Measurements from ENCODE around the gene TNFRSF8. TPM values are rescaled to one million over a fixed set of nuclear protein-coding genes. Genes with fewer than 3 reads are reported as not detected.

Gene TNFRSF8
- total RNA-seq, 1 experiment from 2014 or later = 20.8 TPM

DNA sequence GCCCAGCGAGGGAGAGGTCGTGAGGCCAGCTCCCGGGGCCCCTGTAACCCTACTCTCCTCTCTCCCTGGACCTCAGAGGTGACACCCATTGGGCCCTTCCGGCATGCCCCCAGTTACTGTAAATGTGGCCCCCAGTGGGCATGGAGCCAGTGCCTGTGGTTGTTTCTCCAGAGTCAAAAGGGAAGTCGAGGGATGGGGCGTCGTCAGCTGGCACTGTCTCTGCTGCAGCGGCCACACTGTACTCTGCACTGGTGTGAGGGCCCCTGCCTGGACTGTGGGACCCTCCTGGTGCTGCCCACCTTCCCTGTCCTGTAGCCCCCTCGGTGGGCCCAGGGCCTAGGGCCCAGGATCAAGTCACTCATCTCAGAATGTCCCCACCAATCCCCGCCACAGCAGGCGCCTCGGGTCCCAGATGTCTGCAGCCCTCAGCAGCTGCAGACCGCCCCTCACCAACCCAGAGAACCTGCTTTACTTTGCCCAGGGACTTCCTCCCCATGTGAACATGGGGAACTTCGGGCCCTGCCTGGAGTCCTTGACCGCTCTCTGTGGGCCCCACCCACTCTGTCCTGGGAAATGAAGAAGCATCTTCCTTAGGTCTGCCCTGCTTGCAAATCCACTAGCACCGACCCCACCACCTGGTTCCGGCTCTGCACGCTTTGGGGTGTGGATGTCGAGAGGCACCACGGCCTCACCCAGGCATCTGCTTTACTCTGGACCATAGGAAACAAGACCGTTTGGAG, 80.0 kb downstream of the TNFRSF8 start:
- H3K27ac Mint-ChIP-seq = no peak overlapping the region
- TF ChIP-seq ELF4 (CRISPR knock-in tag; IDR thresholded peaks at IDR 0.05; ENCODE audit: low read depth) (no peak), NR1H2 (CRISPR knock-in tag; IDR thresholded peaks at IDR 0.05) (no peak)
- ATAC-seq = no peak

GRCh38 chr1:12143631-12144155, 80.6 kb downstream of the TNFRSF8 start:
- ChIA-PET CTCF (no interaction called here), POLR2A (no interaction called here)
- peaks cover 9% of the 10 kb centered on the region; the same call in 1 of the 2 replicates for H3K36me3 Mint-ChIP-seq
- ATAC-seq (no peak), DNase-seq (ENCODE audit: low spot score) (no peak)
- peak overlapping the region; percentile 41 for H3K27ac Mint-ChIP-seq
- no peaks in the 10 kb centered on the region for H3K9me3 Mint-ChIP-seq
- H3K27me3 Mint-ChIP-seq (ENCODE audit: low read depth) = no peaks in the 10 kb centered on the region
- no peak for TF ChIP-seq EMX1 (CRISPR knock-in tag; IDR thresholded peaks at IDR 0.05)
- H3K4me1 Mint-ChIP-seq = peaks cover 8% of the 10 kb centered on the region
- H3K4me3 Mint-ChIP-seq = no peak overlapping the region

More for the DNA sequence above, 80.0 kb downstream of the TNFRSF8 start:
- Mint-ChIP-seq H3K36me3 (peaks cover 9% of the 10 kb centered on the region; the same call in 1 of the 2 replicates), H3K4me1 (peaks cover 8% of the 10 kb centered on the region), H3K9me3 (no peaks in the 10 kb centered on the region), H3K27me3 (ENCODE audit: low read depth) (no peaks in the 10 kb centered on the region), H3K4me3 (no peak overlapping the region)
- DNase-seq (ENCODE audit: low spot score) = no peak
- ChIA-PET CTCF (no interaction called here), POLR2A (no interaction called here)

- ChIA-PET POLR2A (no interaction called here), CTCF (interaction anchor here (1.0 to 2.0 kb wide), 2 partner anchors 20 to 131 kb away, joined by 3 to 10 read pairs; no protein-coding TSS in a partner anchor)
- Mint-ChIP-seq H3K9me3 (no peaks in the 10 kb centered on the region), H3K27ac (peak overlapping the region; percentile 41; the same call in 1 of the 2 replicates), H3K36me3 (peaks cover 9% of the 10 kb centered on the region; the same call in 1 of the 2 replicates), H3K4me3 (no peak overlapping the region), H3K4me1 (peaks cover 8% of the 10 kb centered on the region), H3K27me3 (ENCODE audit: low read depth) (no peaks in the 10 kb centered on the region)
- TF ChIP-seq ZNF425 (CRISPR knock-in tag; conservative IDR thresholded peaks at IDR 0.05) (no peak), ZNF416 (CRISPR knock-in tag; IDR thresholded peaks at IDR 0.05) (no peak), GABPB1 (CRISPR knock-in tag; IDR thresholded peaks at IDR 0.05) (no peak)
- TF ChIP-seq, protein P1, sequence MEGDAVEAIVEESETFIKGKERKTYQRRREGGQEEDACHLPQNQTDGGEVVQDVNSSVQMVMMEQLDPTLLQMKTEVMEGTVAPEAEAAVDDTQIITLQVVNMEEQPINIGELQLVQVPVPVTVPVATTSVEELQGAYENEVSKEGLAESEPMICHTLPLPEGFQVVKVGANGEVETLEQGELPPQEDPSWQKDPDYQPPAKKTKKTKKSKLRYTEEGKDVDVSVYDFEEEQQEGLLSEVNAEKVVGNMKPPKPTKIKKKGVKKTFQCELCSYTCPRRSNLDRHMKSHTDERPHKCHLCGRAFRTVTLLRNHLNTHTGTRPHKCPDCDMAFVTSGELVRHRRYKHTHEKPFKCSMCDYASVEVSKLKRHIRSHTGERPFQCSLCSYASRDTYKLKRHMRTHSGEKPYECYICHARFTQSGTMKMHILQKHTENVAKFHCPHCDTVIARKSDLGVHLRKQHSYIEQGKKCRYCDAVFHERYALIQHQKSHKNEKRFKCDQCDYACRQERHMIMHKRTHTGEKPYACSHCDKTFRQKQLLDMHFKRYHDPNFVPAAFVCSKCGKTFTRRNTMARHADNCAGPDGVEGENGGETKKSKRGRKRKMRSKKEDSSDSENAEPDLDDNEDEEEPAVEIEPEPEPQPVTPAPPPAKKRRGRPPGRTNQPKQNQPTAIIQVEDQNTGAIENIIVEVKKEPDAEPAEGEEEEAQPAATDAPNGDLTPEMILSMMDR (IDR thresholded peaks at IDR 0.05) = no peak
- no peak for ATAC-seq
- no peak for DNase-seq (ENCODE audit: low spot score)
Measured at GRCh38 chr1:12144236-12144635, 81.1 kb downstream of the TNFRSF8 start.

DNA sequence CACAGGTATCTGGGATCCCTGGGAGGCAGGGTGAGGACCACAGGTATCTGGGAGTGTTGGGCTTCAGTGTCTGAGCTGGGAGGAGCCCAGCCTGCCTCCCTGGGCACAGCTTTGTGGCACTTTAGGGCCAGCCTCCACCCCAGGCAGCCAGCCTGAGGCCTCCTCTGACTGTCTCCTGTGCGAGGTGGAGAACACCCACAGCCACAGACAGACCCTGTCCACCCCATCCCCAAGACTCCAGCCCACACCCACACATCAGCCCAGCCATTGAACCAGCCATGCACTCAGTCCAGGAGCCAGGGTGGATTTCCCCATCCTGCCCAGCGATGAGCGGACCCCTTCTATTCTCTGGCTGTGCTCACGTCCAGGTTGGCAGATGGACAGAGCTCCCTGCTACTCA, 81.9 kb downstream of the TNFRSF8 start:
- Mint-ChIP-seq H3K27ac (no peak overlapping the region), H3K4me3 (no peak overlapping the region), H3K36me3 (peaks cover 9% of the 10 kb centered on the region; the same call in 1 of the 2 replicates), H3K27me3 (ENCODE audit: low read depth) (peaks cover 6% of the 10 kb centered on the region; the same call in 1 of the 2 replicates), H3K4me1 (peaks cover 8% of the 10 kb centered on the region), H3K9me3 (peaks cover 3% of the 10 kb centered on the region; the same call in 1 of the 2 replicates)
- ATAC-seq (no peak), DNase-seq (ENCODE audit: low spot score) (no peak)
- POLR2A ChIA-PET = no interaction called here
- CTCF ChIA-PET = interaction anchor here (1.0 to 2.0 kb wide), 3 partner anchors 20 to 130 kb away, joined by 3 to 10 read pairs (median 6); no protein-coding TSS in a partner anchor
- TF ChIP-seq, protein P2, sequence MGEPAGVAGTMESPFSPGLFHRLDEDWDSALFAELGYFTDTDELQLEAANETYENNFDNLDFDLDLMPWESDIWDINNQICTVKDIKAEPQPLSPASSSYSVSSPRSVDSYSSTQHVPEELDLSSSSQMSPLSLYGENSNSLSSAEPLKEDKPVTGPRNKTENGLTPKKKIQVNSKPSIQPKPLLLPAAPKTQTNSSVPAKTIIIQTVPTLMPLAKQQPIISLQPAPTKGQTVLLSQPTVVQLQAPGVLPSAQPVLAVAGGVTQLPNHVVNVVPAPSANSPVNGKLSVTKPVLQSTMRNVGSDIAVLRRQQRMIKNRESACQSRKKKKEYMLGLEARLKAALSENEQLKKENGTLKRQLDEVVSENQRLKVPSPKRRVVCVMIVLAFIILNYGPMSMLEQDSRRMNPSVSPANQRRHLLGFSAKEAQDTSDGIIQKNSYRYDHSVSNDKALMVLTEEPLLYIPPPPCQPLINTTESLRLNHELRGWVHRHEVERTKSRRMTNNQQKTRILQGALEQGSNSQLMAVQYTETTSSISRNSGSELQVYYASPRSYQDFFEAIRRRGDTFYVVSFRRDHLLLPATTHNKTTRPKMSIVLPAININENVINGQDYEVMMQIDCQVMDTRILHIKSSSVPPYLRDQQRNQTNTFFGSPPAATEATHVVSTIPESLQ (CRISPR knock-in tag; IDR thresholded peaks at IDR 0.05) = no peak
- TF ChIP-seq RORB (CRISPR knock-in tag; IDR thresholded peaks at IDR 0.05) (no peak), FOXP1 (CRISPR knock-in tag; IDR thresholded peaks at IDR 0.05; ENCODE audit: borderline replicate concordance) (no peak), NFYB (CRISPR knock-in tag; conservative IDR thresholded peaks at IDR 0.05; ENCODE audit: low read depth) (no peak), CBFB (CRISPR knock-in tag; IDR thresholded peaks at IDR 0.05; ENCODE audit: low read depth) (no peak), ZNF396 (CRISPR knock-in tag; IDR thresholded peaks at IDR 0.05; ENCODE audit: borderline replicate concordance) (no peak), SMAD3 (CRISPR knock-in tag; IDR thresholded peaks at IDR 0.05; ENCODE audit: borderline replicate concordance) (no peak)
- TF ChIP-seq, protein P3, sequence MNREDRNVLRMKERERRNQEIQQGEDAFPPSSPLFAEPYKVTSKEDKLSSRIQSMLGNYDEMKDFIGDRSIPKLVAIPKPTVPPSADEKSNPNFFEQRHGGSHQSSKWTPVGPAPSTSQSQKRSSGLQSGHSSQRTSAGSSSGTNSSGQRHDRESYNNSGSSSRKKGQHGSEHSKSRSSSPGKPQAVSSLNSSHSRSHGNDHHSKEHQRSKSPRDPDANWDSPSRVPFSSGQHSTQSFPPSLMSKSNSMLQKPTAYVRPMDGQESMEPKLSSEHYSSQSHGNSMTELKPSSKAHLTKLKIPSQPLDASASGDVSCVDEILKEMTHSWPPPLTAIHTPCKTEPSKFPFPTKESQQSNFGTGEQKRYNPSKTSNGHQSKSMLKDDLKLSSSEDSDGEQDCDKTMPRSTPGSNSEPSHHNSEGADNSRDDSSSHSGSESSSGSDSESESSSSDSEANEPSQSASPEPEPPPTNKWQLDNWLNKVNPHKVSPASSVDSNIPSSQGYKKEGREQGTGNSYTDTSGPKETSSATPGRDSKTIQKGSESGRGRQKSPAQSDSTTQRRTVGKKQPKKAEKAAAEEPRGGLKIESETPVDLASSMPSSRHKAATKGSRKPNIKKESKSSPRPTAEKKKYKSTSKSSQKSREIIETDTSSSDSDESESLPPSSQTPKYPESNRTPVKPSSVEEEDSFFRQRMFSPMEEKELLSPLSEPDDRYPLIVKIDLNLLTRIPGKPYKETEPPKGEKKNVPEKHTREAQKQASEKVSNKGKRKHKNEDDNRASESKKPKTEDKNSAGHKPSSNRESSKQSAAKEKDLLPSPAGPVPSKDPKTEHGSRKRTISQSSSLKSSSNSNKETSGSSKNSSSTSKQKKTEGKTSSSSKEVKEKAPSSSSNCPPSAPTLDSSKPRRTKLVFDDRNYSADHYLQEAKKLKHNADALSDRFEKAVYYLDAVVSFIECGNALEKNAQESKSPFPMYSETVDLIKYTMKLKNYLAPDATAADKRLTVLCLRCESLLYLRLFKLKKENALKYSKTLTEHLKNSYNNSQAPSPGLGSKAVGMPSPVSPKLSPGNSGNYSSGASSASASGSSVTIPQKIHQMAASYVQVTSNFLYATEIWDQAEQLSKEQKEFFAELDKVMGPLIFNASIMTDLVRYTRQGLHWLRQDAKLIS (CRISPR knock-in tag; IDR thresholded peaks at IDR 0.05; ENCODE audit: borderline replicate concordance) = no peak
